CD4-positive, alpha-beta T cell treated with Interleukin-17A for 1 hour (primary cell): Measurements from ENCODE around the gene GALNT3.

Experiments used
- DNase-seq: peaks from one replicate; pipeline ENCODE4 v3.0.0-alpha.2; 2020

GALNT3 gene

GRCh38 chr2:165720511-165720910 lies 73.5 kb downstream of the GALNT3 start:
- no peak for DNase-seq

- no peak for DNase-seq
Observed at GRCh38 chr2:165718610-165719210, 75.3 kb downstream of the GALNT3 start.

- no peak for DNase-seq
Observed at GRCh38 chr2:165716091-165716490, 78.0 kb downstream of the GALNT3 start.

- no peak for DNase-seq
Observed at GRCh38 chr2:165706960-165707487, 87.0 kb downstream of the GALNT3 start.

- DNase-seq: no peak
Observed at GRCh38 chr2:165701147-165701546, 92.9 kb downstream of the GALNT3 start.

- no peak for DNase-seq
Observed at GRCh38 chr2:165700531-165700930, 93.5 kb downstream of the GALNT3 start.

- no peak for DNase-seq
Observed at GRCh38 chr2:165699946-165700345, 94.1 kb downstream of the GALNT3 start.

GRCh38 chr2:165698444-165698884 lies 95.6 kb downstream of the GALNT3 start:
- peak; percentile 6 for DNase-seq

GRCh38 chr2:165697748-165698443 lies 96.2 kb downstream of the GALNT3 start:
- DNase-seq: no peak
